CD4-positive, alpha-beta T cell (primary cell): Measurements from ENCODE around the gene KCNJ6. TPM values are rescaled to one million over a fixed set of nuclear protein-coding genes. Genes with fewer than 3 reads are reported as not detected.
"Not testable (repeated sequence)": the region's sequence is repeated elsewhere in the genome, so short reads cannot be mapped to it uniquely, and the experiment has no call there.

Source experiments
- ATAC-seq: fragments of 200-7000 bp; cut with Tn5 transposase; one replicate; pipeline ENCODE4 v1.10.0; 2022; ENCODE audit warnings: mild to moderate bottlenecking; ENCODE audit not compliant: poor library complexity
- CTCF ChIA-PET: fragments of 350-600 bp; sonication (Branson Sonifier 250); formaldehyde crosslinking; loops from one replicate; lab custom pipeline; 2021; ENCODE audit warnings: antibody characterized with exemption, inconsistent platforms; lab: Charles Lee
- POLR2A ChIA-PET: fragments of 350-600 bp; sonication (Branson Sonifier 250); formaldehyde crosslinking; loops from one replicate; lab custom pipeline; 2021; ENCODE audit warnings: antibody characterized with exemption, inconsistent platforms; lab: Charles Lee
- DNase-seq, 14 experiments: peaks; one replicate each; pipeline ENCODE4 v3.0.0-alpha.2; 2013 to 2020; ENCODE audit warnings: mixed read lengths in 2 of 14
- H3K27ac ChIP-seq, 2 donors: one replicate each; pipeline versions ENCODE4 v1.5.1 to v1.7.0; 2013; ENCODE audit warnings: low read length in 2 of 2, low read depth in 1 of 2, mild to moderate bottlenecking in 1 of 2
- H3K27me3 ChIP-seq, 2 experiments: 1 replicate in 1 of 2; 2 replicates in 1 of 2; pipeline versions ENCODE4 v1.6.1 to v1.7.0; 2013; ENCODE audit warnings: low read length in 2 of 2, control low read depth in 1 of 2, mild to moderate bottlenecking in 1 of 2, moderate library complexity in 1 of 2; ENCODE audit not compliant: insufficient read depth in 2 of 2, control insufficient read depth in 1 of 2
- H3K36me3 ChIP-seq: one replicate; pipeline ENCODE4 v1.6.1; 2013; ENCODE audit warnings: low read length, control low read depth; ENCODE audit not compliant: insufficient read depth
- H3K4me1 ChIP-seq: one replicate; pipeline ENCODE4 v1.6.1; 2013; ENCODE audit warnings: low read length, control low read depth; ENCODE audit not compliant: insufficient read depth
- H3K4me3 ChIP-seq: one replicate; pipeline ENCODE4 v1.5.1; 2013; ENCODE audit warnings: mild to moderate bottlenecking, low read length, moderate library complexity
- H3K9me3 ChIP-seq, 2 experiments: 1 replicate in 1 of 2; 2 replicates in 1 of 2; pipeline versions ENCODE4 v1.6.1 to v1.7.0; 2013; ENCODE audit warnings: low read length in 2 of 2, mild to moderate bottlenecking in 2 of 2, control low read depth in 1 of 2, moderate library complexity in 1 of 2; ENCODE audit not compliant: control insufficient read depth in 1 of 2, insufficient read depth in 1 of 2
- H3K27ac Mint-ChIP-seq: one replicate; pipeline ENCODE4 v1.8.0; 2020; ENCODE audit warnings: mixed read lengths
- H3K27me3 Mint-ChIP-seq: one replicate; pipeline ENCODE4 v1.8.0; 2021; ENCODE audit warnings: mixed read lengths
- H3K36me3 Mint-ChIP-seq: one replicate; pipeline ENCODE4 v1.8.0; 2021; ENCODE audit warnings: low read depth, mixed read lengths
- H3K4me1 Mint-ChIP-seq: one replicate; pipeline ENCODE4 v1.8.0; 2021; ENCODE audit warnings: low read depth, mixed read lengths
- H3K4me3 Mint-ChIP-seq: one replicate; pipeline ENCODE4 v1.8.0; 2020; ENCODE audit warnings: mild to moderate bottlenecking, mixed read lengths
- H3K9me3 Mint-ChIP-seq: one replicate; pipeline ENCODE4 v1.8.0; 2020; ENCODE audit warnings: mixed read lengths
- intact Hi-C, 2 experiments: fragments of 100-400 bp; cut with DNase I in 1 of 2; cut with micrococcal nuclease in 1 of 2; formaldehyde crosslinking; loops; one replicate each; pipeline versions ENCODE4 v1.15.1 to v1.9.0; 2023 to 2025; cut with DNase I, micrococcal nuclease
- total RNA-seq, 174 experiments: library from RNA in 2 of 174; stranded (reverse) in 2 of 174; gene quantifications; one replicate each; pipeline ENCODE4 v1.2.3 and lab custom pipeline; 2021 to 2026
- TF ChIP-seq, protein P1 (sequence below): fragments of 200-600 bp; IDR thresholded peaks from one replicate; pipeline ENCODE4 v1.8.0; 2022; ENCODE audit warnings: antibody characterized with exemption, mild to moderate bottlenecking

KCNJ6 gene
- total RNA-seq, 2 experiments from 2014 or later = not detected

GRCh38 chr21:37927711-37928110, 11.5 kb upstream of the KCNJ6 start:
- no peak for DNase-seq
- intact Hi-C loops = no loop called here
- no peaks in the 10 kb centered on the region for H3K4me1 Mint-ChIP-seq
- peaks cover 32% of the 10 kb centered on the region for H3K27me3 Mint-ChIP-seq
- TF ChIP-seq, protein P1, sequence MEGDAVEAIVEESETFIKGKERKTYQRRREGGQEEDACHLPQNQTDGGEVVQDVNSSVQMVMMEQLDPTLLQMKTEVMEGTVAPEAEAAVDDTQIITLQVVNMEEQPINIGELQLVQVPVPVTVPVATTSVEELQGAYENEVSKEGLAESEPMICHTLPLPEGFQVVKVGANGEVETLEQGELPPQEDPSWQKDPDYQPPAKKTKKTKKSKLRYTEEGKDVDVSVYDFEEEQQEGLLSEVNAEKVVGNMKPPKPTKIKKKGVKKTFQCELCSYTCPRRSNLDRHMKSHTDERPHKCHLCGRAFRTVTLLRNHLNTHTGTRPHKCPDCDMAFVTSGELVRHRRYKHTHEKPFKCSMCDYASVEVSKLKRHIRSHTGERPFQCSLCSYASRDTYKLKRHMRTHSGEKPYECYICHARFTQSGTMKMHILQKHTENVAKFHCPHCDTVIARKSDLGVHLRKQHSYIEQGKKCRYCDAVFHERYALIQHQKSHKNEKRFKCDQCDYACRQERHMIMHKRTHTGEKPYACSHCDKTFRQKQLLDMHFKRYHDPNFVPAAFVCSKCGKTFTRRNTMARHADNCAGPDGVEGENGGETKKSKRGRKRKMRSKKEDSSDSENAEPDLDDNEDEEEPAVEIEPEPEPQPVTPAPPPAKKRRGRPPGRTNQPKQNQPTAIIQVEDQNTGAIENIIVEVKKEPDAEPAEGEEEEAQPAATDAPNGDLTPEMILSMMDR = no peak
- ChIA-PET POLR2A (no interaction called here), CTCF (no interaction called here)
- no peak overlapping the region for H3K27ac ChIP-seq
- H3K4me3 Mint-ChIP-seq = no peak overlapping the region
- no peaks in the 10 kb centered on the region for H3K9me3 ChIP-seq
- H3K27me3 ChIP-seq = no peaks in the 10 kb centered on the region
- H3K9me3 Mint-ChIP-seq = peaks cover 11% of the 10 kb centered on the region
- ATAC-seq = no peak
- no peaks in the 10 kb centered on the region for H3K4me1 ChIP-seq
- no peaks in the 10 kb centered on the region for H3K36me3 ChIP-seq
- H3K27ac Mint-ChIP-seq = no peak overlapping the region
- no peaks in the 10 kb centered on the region for H3K36me3 Mint-ChIP-seq
- H3K4me3 ChIP-seq = no peak overlapping the region

- TF ChIP-seq, protein P1 = no peak
- peaks cover 16 to 43% of the 10 kb centered on the region in 2 experiments for H3K27me3 ChIP-seq
- no peaks in the 10 kb centered on the region for H3K4me1 ChIP-seq
- no peak for DNase-seq
- no peaks in the 10 kb centered on the region for H3K36me3 ChIP-seq
- POLR2A ChIA-PET = no interaction called here
- Mint-ChIP-seq H3K36me3 (no peaks in the 10 kb centered on the region), H3K4me1 (no peaks in the 10 kb centered on the region), H3K27me3 (peaks cover 54% of the 10 kb centered on the region), H3K27ac (no peak overlapping the region), H3K4me3 (no peak overlapping the region), H3K9me3 (no peaks in the 10 kb centered on the region)
- peaks cover 0 to 9% of the 10 kb centered on the region in 2 experiments for H3K9me3 ChIP-seq
- no peak overlapping the region for H3K4me3 ChIP-seq
- H3K27ac ChIP-seq = no peak overlapping the region
- ATAC-seq = no peak
- intact Hi-C loops = no loop called here
- CTCF ChIA-PET = no interaction called here
Measured at GRCh38 chr21:37921091-37921490, 4.8 kb upstream of the KCNJ6 start.

GRCh38 chr21:37920302-37920701, 4.0 kb upstream of the KCNJ6 start:
- ATAC-seq, H3K36me3 ChIP-seq, H3K4me3 Mint-ChIP-seq, H3K27ac ChIP-seq, H3K9me3 Mint-ChIP-seq, DNase-seq, H3K27ac Mint-ChIP-seq, intact Hi-C loops, H3K4me3 ChIP-seq, CTCF ChIA-PET, H3K36me3 Mint-ChIP-seq, H3K4me1 Mint-ChIP-seq, H3K4me1 ChIP-seq, POLR2A ChIA-PET: not testable (repeated sequence)
- peaks cover 55% of the 10 kb centered on the region for H3K27me3 Mint-ChIP-seq
- Histone ChIP-seq H3K9me3 (peaks cover 0 to 16% of the 10 kb centered on the region in 2 experiments), H3K27me3 (peaks cover 21 to 49% of the 10 kb centered on the region in 2 experiments)

DNA sequence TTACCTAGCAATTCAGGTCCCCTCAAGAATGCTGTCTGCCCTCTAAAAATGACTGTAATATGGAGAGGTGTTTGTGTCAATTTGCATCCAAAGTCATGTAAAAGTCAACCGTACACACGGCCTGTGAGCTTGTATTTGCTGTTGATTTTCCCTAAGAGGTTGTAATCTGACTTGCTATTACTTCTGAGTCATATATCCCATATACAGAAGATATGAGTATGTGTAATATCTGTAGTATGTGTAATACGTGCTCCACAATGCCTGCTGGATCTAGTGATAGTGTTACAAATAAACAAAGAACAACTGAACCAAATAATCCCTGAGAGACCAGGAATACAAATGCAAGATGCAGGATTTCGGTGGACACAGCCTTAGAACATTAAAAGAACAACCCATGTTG, 1.4 kb upstream of the KCNJ6 start:
- H3K36me3 ChIP-seq = no peaks in the 10 kb centered on the region
- POLR2A ChIA-PET = no interaction called here
- Mint-ChIP-seq H3K36me3 (no peaks in the 10 kb centered on the region), H3K27me3 (peaks cover 73% of the 10 kb centered on the region), H3K27ac (no peak overlapping the region), H3K4me1 (peaks cover 8% of the 10 kb centered on the region), H3K4me3 (no peak overlapping the region), H3K9me3 (no peaks in the 10 kb centered on the region)
- H3K4me3 ChIP-seq = no peak overlapping the region
- TF ChIP-seq, protein P1 = no peak
- ATAC-seq (no peak), DNase-seq (no peak)
- intact Hi-C loops = no loop called here
- peaks cover 44 to 65% of the 10 kb centered on the region in 2 experiments for H3K27me3 ChIP-seq
- CTCF ChIA-PET = no interaction called here
- peaks cover 0 to 30% of the 10 kb centered on the region in 2 experiments for H3K9me3 ChIP-seq
- H3K4me1 ChIP-seq = no peaks in the 10 kb centered on the region
- no peak overlapping the region for H3K27ac ChIP-seq
